ENCODE measurements around the gene PAX5.
"Not testable (repeated sequence)": the region's sequence is repeated elsewhere in the genome, so short reads cannot be mapped to it uniquely, and the experiment has no call there.

Gene PAX5

DNA sequence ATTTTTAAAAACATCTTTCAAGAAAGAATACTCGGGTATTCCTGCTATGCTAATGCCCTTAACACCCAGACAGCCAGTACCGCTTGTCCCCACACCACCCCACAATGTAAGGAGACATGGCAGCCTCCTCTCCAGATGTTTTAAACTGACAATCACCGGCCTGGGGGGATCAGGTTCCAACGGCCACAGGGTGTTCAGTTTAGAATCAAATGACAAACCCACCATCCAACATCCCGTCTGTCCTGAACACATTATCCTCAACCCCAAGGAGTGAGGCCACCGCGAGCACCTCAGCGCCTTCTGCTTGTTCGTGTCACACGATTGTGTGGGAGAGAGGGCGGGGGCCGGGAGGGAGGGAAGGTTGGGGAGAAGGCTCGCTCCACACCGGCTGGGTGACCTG is 152.8 kb downstream of the PAX5 start:
- no peak for DNase-seq (ENCODE audit: low read depth, low spot score)

DNA sequence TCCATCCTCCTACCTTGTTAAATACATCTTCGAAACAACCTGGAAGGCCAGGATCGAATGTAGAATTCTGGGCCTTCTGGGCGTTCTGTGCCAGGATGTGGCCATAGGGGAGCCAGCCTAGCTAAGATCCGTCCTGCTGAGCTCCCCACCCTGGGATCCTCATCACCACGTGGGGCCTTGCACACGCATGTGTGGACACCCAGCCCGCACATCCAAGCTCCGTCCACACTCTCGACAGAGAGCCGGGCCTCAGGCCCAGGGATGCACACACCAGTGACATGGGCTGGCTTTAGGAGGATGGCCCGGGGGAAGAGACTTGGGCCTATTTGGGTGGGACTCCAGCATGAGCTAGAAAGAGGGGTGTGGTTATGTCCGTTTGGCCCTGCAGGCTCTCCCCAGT is 154.0 kb downstream of the PAX5 start:
- DNase-seq (ENCODE audit: low read depth, low spot score), result no peak

DNA sequence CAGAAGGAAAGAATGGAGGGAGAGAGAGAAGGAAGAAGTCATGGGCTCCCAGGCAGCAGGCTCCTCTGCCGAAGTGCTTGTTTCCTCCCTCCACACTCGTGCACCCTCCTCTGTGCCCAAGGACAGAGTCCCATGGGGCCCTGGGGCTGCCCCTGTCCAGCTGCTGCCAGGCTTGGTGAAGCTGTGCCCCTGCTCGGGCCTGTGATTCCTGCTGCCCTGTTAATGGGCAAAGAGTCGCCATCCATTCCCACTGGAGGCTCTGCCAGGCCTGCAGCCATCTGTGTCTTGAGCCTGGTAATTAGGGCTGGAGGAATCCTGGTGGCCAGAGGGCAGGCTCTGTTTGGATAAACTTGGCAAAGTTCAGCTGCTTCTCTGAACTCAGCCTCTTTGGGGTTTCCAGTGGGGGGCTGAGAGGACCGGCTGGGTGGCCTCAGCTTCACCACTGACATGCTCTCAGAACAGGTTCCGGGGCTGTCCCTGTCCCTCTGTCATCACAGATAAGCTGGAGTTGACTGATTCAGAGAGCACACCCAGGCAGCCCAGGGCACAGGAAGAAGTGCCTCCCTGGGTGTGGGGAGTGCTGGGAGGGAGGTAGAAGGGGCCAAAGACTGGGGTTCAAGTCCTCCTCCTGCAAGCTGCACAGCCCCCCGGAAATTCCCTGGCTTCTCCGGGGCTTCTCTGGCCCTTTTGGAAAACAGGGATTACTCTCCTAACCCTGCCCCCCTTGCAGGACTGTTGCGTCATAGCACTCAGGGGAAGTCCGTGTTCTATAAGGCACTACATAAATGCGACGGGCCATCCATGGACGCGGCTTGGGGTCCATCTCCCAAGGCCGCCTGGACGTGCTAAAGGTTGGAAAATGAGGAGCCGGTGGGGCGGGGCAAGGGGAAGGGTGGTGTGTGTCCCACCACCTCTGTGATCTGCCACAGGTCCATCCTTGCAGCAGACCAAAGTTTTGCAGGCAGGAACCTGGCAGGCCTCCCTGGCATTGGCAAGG is 154.8 kb downstream of the PAX5 start:
- DNase-seq (ENCODE audit: low read depth, low spot score), result no peak

DNA sequence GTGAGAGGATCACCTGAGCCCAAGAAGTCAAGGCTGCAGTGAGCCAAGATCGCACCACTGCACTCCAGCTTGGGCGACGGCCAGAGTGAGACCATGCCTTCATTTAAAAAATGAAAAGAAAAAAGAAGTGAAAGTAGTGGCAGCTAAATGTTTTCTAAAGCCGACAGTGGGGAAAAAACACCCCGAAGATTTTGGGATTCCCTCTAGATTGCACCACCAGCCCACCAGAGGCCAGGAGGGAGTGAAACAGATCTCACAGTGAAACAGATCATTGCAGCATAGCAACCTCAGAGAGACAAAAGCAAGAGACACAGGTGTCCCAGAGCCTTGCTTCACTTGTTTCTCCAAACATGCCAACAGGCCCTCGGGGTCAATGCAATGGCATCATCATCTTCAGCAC is 156.8 kb downstream of the PAX5 start:
- no peak for DNase-seq (ENCODE audit: low read depth, low spot score)

DNA sequence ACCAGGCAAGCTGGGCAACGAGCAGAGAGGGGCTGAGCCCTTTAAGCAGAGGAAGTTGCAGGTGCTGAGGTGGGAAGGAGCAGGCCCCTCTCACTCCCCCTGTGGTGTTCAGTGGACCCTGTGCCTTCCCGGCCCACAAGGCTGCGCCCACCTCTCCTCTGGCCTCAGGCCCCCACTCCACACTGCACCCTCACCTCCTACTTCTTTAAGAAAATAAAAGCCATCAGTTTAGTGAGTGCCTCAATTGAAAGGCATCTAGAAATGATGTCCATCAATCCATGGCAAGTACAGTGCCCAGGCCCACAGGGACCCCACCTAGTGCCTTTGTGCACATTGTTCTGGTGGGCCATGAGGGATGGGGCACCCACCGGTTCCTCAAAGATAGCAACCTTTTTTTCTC is 158.0 kb downstream of the PAX5 start:
- DNase-seq (ENCODE audit: low read depth, low spot score), result no peak

DNA sequence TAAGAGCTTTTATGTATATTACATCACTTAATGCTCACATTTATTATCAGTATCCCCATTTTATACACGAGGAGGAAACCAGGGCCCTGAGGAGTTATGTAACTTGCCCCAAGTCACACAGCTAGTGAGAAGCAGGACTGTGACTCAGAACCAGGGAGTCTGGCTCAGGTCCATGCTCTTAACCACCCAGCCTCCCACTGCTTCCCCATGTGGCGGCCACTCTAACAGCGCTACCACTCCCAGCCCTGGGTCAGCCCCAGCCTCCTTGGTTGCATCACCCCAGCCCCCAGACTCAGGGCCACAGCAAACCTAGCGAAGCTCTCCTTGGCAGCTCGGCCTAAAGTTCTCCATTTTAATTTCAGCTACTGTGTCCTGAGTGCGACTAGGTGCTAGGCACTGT is 159.1 kb downstream of the PAX5 start:
- DNase-seq (ENCODE audit: low read depth, low spot score), result no peak

DNA sequence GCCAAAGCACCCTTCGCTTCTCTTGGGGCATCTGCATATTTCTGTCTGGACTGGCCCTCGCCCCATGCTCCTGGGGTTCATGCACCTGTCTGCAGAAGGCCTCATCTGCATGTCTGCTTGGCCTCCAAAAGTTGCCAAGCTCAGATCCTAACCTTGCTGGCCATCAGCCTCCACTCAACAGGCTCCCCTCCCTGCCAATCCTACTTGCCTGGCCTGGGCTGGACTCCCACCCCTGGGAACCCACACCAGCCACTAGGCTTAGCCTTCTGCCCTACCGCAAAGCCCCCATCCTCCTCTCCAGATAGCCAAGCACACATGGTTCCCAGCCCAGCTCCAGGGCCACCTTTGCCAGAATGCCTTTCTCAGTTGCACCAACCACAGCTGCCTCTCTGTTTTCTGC is 159.8 kb downstream of the PAX5 start:
- no peak for DNase-seq (ENCODE audit: low read depth, low spot score)

DNA sequence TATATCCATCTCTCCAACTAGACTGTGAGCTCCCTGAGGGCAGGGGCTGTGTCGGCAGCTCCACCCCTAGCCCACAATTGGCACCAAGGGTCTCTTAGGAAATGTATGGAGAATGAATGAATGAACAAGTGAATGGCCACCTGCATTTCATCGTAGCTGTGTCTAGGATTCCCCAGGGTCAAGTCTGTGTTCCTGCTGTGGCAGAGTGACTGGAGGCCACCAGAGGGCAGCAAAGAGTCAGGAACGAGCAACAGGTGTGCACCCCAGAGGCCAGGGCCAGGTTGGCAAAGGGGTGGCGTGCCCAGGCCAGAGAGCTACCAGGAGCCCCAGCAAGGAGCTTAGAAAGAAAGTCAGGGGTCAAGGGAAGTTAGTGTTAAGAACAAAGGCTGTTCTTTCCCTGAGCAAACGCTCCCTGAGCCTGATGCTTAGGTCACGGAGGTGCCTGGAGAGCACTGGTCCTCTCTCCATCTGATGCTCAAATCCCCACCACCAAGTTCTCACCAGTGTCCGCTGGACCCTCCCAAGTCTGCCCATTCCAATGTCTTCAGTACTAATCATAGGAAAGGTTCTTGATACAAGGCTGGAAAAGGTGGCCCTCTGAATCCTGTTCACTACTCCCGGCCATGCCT is 160.7 kb downstream of the PAX5 start:
- DNase-seq (ENCODE audit: low read depth, low spot score), result no peak

DNA sequence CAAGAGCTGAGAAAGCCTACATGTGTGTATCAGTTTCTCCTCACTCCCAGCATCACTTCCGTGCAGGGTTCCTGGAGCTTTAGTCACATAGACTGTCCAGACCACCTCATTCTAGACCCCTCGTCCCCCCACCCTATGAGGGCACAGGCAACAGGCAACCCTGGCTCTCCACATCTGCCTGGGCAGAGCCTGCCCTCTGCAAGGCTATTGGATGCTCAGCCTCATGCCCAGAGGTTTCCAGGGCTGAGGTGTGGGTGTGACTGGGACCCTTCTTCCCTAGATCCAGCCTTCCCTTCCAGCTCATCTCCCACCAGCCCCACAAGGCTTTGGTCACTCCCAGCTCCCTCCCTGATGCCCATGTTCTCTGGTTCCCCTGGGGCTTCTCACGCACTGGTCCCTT is 161.4 kb downstream of the PAX5 start:
- no peak for DNase-seq (ENCODE audit: low read depth, low spot score)

DNA sequence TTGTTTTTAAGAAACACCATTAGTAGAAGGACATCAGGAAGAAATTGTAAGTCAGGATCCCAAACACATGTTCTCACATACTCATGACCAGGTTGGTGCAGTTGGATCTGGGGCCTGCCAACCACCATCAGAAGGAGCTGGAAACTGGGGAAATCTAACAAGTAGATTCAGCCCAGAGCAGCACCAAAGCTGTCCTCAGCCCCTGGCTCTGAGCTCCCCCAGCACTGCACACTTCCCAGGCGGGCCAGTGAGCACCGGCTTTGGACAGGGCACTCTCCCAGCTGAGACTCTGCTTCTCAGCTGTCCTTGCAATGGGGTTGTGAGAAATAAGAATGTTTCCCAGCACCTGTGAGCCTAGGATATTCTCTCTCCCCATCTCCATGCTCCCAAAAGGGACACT is 162.5 kb downstream of the PAX5 start:
- no peak for DNase-seq (ENCODE audit: low read depth, low spot score)

DNA sequence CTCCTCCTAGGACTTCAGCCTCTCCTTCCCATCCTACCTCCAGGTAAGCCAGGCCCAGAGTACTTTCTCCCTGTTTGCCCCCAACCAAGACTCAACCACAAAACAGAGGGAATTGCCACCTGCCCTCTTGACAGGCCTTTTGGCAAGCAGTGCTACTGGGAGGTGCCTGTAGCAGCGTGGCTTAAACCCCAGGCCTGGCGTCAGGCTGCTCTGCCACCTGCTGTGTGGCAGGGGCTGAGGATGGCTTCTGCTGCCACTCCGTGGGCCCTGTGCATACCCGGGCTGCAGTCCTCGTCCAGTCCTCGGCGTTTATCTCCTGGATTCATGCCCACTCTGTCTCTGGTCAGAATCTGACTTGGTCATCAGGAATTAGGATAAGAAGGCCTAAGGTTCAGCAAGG is 163.1 kb downstream of the PAX5 start:
- DNase-seq (ENCODE audit: low read depth, low spot score), result no peak

DNA sequence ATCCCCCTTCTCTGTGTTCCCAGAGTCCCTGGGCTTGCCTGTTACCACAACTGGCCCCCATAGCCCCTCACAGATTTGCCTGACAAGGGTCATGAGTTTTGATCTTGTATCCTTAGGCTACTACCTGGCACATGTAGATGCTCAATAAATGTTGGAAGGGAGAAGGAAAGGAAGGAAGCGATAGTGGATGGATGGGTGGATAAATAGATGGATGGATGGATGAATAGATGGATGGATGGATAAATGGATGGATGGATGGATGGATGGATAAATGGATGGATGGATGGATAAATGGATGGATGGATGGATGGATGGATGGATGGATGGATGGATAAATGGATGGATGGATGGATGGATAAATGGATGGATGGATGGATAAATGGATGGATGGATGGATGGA is 164.5 kb downstream of the PAX5 start:
- DNase-seq (ENCODE audit: low read depth, low spot score), result not testable (repeated sequence)

DNA sequence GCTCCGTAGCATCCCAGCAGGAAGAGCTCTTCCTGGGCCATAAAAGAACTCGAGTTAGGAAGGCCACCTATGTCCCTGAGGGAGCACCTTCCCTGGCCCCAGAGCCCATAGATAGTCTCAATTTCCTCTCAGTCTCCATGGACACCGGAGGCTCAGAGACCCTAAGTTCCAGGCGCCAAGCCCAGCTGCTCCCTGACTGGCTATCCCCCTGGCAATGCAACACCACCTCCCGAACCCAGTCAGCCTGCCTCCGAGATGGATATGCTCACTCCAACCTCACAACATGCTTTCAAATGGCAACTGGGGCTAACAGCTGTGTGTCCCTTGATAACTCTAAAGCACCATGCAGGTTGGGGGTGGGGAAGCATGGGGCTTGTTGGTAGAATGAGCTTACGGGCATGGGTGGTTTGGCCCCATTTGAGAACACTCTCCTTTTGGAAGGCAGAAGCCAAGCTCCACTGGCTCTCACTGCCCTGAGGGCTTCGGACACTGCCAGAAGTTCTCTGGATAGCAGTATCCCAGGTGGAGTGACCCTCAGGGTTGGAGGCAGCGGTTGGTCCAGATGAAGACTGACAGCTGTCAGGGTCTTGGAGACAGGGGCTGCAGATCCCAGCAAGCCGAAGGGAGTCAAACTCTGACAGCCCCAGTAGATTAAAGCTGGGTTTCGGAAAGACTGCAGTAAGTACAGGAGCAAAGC is 165.3 kb downstream of the PAX5 start:
- no peak for DNase-seq (ENCODE audit: low read depth, low spot score)

DNA sequence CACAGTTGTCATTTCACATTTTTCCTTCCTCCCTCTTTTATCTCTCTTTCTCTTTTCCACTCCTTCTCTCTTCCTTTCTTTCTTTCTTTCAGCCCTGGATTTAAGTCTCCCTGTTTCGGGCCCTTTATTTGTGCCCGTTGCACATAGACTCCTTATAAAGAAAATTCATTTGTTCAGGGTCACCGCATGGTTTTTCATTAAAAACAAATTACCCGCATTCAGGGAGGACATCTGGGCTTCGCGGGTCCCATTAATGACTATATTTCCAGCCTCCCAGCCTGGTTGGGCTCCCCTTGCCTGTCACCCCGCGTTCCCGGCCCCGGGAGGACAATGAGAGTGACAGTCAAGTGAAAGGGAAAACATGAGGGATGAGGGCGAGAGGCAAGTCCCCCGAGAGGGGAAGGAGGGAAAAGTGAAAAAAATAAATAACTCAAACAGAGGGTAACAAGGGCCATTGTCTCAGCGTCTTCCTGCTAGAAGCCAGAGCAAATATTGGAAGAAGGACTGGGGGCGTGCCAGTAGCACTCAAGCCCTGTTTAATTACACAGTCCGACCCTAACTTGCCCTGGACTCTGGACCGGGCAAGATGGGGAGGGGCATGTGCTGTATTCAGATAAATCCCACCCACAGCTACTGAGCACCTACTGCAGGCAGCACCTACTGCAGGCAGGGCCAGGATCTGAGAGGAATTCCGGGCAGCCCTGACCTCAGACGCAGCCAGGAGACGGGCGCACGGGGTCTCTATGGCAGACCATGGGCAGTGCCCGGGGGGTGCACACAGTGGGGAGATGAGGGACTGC is 166.2 kb downstream of the PAX5 start:
- DNase-seq (ENCODE audit: low read depth, low spot score), result no peak

DNA sequence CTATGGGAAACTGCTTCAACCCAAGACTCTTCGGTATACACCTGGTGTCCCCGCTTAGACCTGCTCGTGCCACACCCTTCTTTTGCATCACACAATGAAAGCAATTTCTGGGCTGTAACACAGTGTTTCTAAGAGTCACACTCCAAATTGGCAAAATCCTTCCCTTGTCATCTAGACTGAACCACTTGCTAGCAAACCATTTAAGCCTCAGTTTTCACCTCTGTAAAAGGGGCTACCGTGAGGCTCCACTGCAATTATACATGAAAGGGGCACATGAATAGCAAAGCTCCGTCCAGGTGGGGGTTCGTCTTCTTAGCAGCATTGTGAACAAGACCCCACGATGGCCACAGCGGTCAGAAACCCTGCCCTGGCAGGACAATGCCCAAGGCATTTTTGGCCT is 166.8 kb downstream of the PAX5 start:
- no peak for DNase-seq (ENCODE audit: low read depth, low spot score)

DNA sequence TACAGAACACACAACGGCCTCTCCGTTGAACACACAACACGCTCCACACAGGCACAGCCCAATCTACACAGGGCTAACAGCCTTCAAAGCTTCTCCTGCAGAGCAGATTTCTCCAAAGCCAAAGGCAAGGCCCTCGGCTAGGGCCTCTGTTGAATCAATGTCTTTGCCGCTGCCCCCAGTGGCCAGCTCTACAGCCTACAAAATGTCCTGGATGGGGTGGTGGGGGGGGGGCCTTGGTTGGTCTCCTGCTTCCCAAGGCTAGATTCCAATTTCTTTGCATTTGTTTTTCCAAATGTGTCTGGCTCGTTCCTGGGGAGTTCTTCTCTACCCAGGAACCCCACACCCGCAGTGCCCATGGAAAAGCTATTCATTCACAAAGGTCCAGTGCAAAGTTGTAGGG is 167.2 kb downstream of the PAX5 start:
- DNase-seq (ENCODE audit: low read depth, low spot score), result no peak

DNA sequence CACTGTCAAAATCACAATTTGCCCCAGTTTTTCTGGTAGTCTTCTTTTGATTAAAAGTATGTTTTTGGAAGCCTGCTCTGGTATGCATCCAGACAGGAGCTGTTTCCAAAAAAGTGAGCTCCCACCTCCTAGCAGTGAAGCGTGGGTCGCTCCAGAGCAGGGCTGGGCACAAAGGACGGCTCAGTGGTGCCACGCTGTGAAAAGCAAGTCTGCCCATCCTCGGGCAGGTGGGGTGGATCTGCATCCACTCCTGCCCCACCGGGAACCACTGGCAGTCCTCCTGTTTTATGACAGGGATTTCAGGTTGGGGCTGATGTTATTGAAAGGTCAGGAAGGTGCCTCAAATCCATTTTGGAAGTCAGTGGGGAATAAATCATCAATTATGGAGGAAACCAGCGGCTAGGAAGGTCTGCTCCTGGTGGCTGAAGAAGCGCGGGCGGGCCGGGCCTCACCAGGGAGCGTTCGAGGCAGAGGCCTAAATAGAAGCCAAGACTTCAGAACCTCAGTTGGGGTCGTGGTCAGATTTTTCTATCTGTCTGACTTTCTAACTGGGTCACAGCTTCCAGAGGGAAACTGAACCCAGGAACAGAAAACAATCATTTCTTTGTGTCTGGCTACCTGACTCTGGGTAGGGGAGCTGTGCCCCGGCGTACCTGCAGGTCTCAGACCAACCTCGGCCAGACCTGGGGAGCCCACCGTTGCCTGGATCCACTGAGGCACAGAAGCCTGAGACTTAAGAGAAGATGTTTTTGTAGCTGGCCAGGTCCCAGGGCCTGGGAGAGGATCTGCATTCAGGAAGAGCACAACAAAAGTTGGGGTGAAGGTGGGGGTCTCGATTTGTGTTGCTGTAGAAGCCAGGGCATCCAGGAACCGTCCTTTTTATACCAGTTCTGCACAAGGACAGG is 168.1 kb downstream of the PAX5 start:
- no peak for DNase-seq (ENCODE audit: low read depth, low spot score)

DNA sequence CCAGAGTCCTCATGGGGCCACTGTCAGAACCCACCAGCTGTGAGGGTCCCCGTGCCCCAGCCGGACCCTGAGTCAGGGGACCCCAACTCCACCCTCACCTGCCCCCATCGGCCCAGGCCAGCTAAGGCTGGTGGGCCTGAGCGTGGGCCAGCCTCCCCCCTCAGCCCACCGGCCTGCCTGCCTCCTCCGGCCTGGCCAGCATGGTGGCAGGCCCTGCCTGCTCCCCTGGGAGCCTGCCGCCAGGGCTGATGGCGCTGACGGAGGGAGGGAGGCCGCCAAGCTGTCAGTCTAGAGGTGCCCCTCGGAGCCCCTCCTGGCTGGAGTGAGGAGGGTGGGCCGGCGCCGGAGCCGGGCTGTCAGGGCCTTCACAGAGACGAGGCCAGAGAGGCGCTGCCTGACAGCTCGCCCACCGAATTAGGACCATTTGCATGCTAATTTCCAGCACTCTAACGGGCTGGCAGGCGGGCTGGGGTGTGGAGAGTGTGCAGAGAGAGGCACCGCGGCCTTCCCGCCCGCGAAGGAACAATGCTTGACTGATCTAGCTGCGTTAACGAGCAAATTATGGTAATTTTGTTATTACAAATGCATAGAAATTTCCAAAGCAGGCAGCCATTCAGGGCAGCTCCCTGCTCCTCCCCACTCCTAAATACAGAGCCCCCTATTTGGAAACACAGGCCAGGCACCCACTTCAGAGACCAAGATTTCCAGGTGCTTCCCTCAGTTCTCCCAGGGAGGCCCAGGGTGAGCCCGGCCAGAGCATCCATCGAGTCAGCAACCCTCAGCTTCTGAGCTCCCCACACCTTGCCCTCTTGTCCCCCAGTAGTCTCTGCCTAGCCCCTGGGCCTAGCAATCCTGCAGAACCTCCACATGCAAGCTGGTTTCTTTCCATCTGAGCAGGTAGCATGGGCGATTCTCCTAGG is 169.3 kb downstream of the PAX5 start:
- no peak for DNase-seq (ENCODE audit: low read depth, low spot score)
